Pancreas (tissue), 10 donors: ENCODE measurements around the gene NEB. TPM values are rescaled to one million over a fixed set of nuclear protein-coding genes. Genes with fewer than 3 reads are reported as not detected.

Source experiments
- ATAC-seq, 4 donors: fragments of 200-7000 bp; cut with Tn5 transposase; one replicate each; pipeline versions ENCODE4 v1.8.0 to v1.9.1; 2020; ENCODE audit warnings: mild to moderate bottlenecking in 4 of 4, moderate library complexity in 4 of 4
- DNase-seq, 6 donors: peaks; one replicate each; pipeline ENCODE4 v3.0.0-alpha.2; 2020
- FAIRE-seq: peaks from 2 replicates; lab custom pipeline; 2012; peaks lifted over from hg19 to GRCh38; lab: Jason Lieb, UNC
- H3K27ac ChIP-seq, 4 donors: fragments of 200-600 bp; sonication (generic); 1 replicate in 3 of 4; 2 replicates in 1 of 4; pipeline versions ENCODE4 v1.5.0 to v1.8.0; 2020
- H3K27me3 ChIP-seq, 4 donors: fragments of 200-600 bp; one replicate each; pipeline ENCODE4 v1.8.0; 2021
- H3K36me3 ChIP-seq, 3 donors: fragments of 200-600 bp; sonication (generic) in 1 of 3; one replicate each; pipeline versions ENCODE4 v1.5.0 to v1.8.0; 2020 to 2021
- H3K4me1 ChIP-seq, 3 donors: fragments of 200-600 bp; one replicate each; pipeline ENCODE4 v1.8.0; 2021
- H3K4me3 ChIP-seq, 4 donors: fragments of 200-600 bp; sonication (generic) in 2 of 4; one replicate each; pipeline versions ENCODE4 v1.5.0 to v1.8.0; 2020 to 2021
- H3K9me3 ChIP-seq, 4 donors: fragments of 200-600 bp; one replicate each; pipeline ENCODE4 v1.8.0; 2021
- WGBS, 2 donors: extraction: QIAGEN DNeasy Blood & Tissue Kit; methylation state at CpG; one replicate each; pipeline ENCODE4 v1.1.7; 2013; 5-methylcytosine and 5-hydroxymethylcytosine counted together
- intact Hi-C, 3 donors: fragments of 100-400 bp; cut with DNase I; formaldehyde crosslinking; loops; one replicate each; pipeline versions ENCODE4 v1.11.1 to v1.14.2; 2022
- polyA plus RNA-seq, 2 donors: library from polyadenylated mRNA; stranded (reverse); fragments of 200-250 nt; gene quantifications; one replicate each; pipeline ENCODE4 v1.2.3, GENCODE V29; 2013
- total RNA-seq, 6 donors: library from RNA; stranded (reverse); fragmentation: NEBNext Ultra II Directional in 4 of 6; extraction: Animal tissue kit (Norgen Biotek cat#: 25700) in 4 of 6; gene quantifications; one replicate each; pipeline versions ENCODE4 v1.2.1 to v1.2.4, GENCODE V29; 2021 to 2023
- TF ChIP-seq, protein P1 (sequence below), 4 donors: fragments of 200-600 bp; sonication (generic) in 3 of 4; IDR thresholded peaks; one replicate each; pipeline versions ENCODE4 v1.5.0 to v1.8.0; 2021; ENCODE audit warnings: antibody characterized with exemption in 4 of 4
- donor health status: healthy with polysubstance abuse.
- donor health status: DM: no; HTN: no; CAD: no; lungs with moderate emphysema.
- donor health status: DM: no; HTN: no; CAD: no.
- donor health status: control.
- donor health status: control.
- donor health status: Bipolar disorder and iron deficiency.
- donor health status: DM: yes; HTN: yes; CAD: no.
- donor health status: DM: no; HTN: no; CAD: no.
- donor health status: DM: no; HTN: no; CAD: no.
- donor health status: DM: yes; HTN: yes; CAD: no.

Gene NEB
- total and polyA plus RNA-seq, 8 donors, result 0.58 to 2.5 (median 0.80) TPM

DNA sequence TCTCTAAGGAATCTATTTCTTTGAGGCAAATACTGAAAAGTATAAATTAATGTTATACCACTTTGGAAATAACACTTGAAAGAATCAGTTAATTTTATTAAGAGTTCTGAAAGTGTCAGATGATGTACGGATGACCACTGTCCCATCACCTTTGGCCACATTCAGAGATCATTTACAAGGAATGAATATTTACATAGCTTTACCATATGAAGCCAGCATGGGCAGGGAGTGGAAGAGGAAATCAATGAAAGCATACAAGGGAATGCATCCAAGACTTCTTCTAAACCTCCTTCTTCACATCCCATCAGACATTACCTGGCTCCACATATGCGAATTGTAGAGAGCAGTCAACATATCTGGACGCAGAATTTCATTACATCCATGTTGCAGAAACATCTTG, 201.1 kb downstream of the NEB start:
- no peak overlapping the region for H3K4me3 ChIP-seq
- no peak overlapping the region for H3K27ac ChIP-seq
- no peak for FAIRE-seq
- TF ChIP-seq, protein P1, sequence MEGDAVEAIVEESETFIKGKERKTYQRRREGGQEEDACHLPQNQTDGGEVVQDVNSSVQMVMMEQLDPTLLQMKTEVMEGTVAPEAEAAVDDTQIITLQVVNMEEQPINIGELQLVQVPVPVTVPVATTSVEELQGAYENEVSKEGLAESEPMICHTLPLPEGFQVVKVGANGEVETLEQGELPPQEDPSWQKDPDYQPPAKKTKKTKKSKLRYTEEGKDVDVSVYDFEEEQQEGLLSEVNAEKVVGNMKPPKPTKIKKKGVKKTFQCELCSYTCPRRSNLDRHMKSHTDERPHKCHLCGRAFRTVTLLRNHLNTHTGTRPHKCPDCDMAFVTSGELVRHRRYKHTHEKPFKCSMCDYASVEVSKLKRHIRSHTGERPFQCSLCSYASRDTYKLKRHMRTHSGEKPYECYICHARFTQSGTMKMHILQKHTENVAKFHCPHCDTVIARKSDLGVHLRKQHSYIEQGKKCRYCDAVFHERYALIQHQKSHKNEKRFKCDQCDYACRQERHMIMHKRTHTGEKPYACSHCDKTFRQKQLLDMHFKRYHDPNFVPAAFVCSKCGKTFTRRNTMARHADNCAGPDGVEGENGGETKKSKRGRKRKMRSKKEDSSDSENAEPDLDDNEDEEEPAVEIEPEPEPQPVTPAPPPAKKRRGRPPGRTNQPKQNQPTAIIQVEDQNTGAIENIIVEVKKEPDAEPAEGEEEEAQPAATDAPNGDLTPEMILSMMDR (IDR thresholded peaks at IDR 0.05), result no peak
- no peak for DNase-seq
- H3K27me3 ChIP-seq, result no peaks in the 10 kb centered on the region
- 74 to 89% methylated on average over 3 of the region's 3 CpGs for WGBS, 2 donors
- no peaks in the 10 kb centered on the region for H3K36me3 ChIP-seq
- ATAC-seq, result no peak
- no peaks in the 10 kb centered on the region for H3K9me3 ChIP-seq
- intact Hi-C loops, result no loop called here
- no peaks in the 10 kb centered on the region for H3K4me1 ChIP-seq

DNA sequence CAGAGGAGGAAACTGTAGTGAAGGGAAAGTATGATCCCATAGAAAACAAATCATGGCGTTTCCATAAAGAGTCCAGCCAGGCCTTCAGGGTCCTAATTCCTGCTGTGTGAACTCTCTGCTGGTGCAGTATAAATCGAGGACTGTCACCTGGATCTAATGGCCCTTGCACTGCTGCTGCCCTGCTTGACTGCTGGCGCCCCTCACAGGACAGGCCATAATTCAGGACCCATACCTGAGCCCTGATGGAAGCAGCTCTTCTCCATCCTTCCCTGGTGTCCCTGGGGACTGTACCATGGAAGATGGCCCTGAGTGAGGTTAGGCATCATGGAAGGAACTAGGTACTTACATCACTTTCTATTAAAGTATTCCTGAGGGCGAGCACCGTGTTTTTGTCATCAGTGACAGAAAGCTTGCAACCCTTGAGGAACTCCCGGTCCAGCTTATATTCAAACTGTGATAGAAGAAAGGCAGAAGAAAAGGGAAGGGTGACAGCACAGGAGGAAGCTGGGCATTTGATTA, 207.6 kb downstream of the NEB start:
- H3K36me3 ChIP-seq, result no peaks in the 10 kb centered on the region
- no peaks in the 10 kb centered on the region for H3K9me3 ChIP-seq
- no peak overlapping the region for H3K27ac ChIP-seq
- no peaks in the 10 kb centered on the region for H3K27me3 ChIP-seq
- DNase-seq (no peak), ATAC-seq (no peak), FAIRE-seq (no peak)
- intact Hi-C loops, result no loop called here
- no peaks in the 10 kb centered on the region for H3K4me1 ChIP-seq
- 86 to 92% methylated on average over 6 of the region's 6 CpGs for WGBS, 2 donors
- TF ChIP-seq, protein P1 (IDR thresholded peaks at IDR 0.05), result no peak
- H3K4me3 ChIP-seq, result no peak overlapping the region

DNA sequence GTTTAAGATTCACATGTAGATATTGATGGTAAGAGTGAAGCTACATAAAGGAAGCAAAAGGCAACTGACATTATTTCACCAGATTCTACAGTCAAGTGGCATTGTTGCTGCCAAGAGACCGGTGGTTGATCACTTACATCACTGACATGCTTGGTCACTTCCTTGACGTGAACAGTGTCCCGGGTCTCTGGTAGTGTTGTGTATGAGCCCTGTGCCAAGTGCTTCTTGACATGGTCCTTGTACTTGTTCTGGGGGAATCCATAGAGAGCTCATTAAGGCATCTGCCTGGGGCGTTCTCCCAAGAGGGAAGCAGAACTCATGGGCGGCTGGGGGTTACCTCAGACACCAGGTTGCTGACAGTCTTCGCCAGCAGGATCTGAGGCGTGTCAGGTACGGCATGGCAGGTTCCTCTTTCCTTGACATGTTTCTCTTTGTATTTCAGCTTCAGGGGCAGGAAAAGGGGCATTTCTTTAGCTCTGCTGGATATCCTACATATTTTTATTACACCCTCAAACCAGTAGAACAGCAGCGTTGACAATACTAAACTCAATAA, 208.4 kb downstream of the NEB start:
- no peaks in the 10 kb centered on the region for H3K36me3 ChIP-seq
- H3K4me1 ChIP-seq, result no peaks in the 10 kb centered on the region
- TF ChIP-seq, protein P1 (IDR thresholded peaks at IDR 0.05), result no peak
- H3K4me3 ChIP-seq, result no peak overlapping the region
- DNase-seq, result no peak
- WGBS, 2 donors, result 83 to 93% methylated on average over 9 of the region's 9 CpGs
- no peak overlapping the region for H3K27ac ChIP-seq
- H3K9me3 ChIP-seq, result no peaks in the 10 kb centered on the region
- intact Hi-C loops, result no loop called here
- no peak for FAIRE-seq
- H3K27me3 ChIP-seq, result no peaks in the 10 kb centered on the region
- no peak for ATAC-seq

DNA sequence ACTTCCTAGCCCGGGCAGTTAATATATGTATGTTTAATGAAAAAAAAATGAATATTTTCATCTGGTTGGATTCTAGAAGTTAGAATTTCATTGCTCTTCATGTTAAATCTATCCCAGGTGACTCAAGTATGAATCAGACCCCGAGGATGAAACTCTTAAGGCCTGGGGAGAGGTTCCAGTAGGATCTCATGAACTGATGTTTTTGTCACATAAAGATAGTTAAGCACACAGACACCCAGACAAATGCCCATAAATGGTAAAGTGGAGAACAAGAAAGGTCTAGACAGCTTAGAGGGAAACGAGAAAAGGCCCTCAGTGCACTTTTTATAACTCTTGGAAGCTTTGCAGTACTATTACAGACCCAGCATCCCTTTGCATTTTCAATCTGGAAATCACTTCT, 210.4 kb downstream of the NEB start:
- Histone ChIP-seq H3K4me1 (no peaks in the 10 kb centered on the region), H3K27ac (no peak overlapping the region), H3K4me3 (no peak overlapping the region), H3K9me3 (no peaks in the 10 kb centered on the region), H3K27me3 (no peaks in the 10 kb centered on the region), H3K36me3 (no peaks in the 10 kb centered on the region)
- no peak for FAIRE-seq
- TF ChIP-seq, protein P1 (IDR thresholded peaks at IDR 0.05), result no peak
- intact Hi-C loops, result no loop called here
- 79 to 90% methylated on average over 3 of the region's 3 CpGs for WGBS, 2 donors
- no peak for DNase-seq
- ATAC-seq, result no peak

DNA sequence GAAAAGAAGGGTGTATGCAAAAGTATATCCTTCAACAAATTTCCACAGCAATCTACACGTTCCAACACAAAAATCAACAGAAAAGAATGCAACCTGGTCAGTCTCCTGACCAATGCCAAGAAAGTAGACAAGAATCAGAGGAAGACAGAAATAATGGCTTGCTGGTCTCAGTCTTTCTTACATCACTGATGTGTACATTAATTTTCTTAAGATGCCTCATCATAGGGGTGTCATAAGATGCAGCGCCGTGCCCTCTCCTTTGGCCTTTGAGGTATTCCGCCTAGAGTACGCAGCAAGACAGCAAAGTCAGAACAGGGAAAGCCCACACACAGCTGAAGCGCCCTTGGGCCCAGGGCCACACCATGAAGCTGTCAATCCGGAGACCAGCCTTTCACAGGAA, 211.7 kb downstream of the NEB start:
- TF ChIP-seq, protein P1 (IDR thresholded peaks at IDR 0.05), result no peak
- no peak for DNase-seq
- whole genome bisulfite sequencing, 2 donors, result 84 to 90% methylated on average over 7 of the region's 7 CpGs
- Histone ChIP-seq H3K27ac (no peak overlapping the region), H3K36me3 (no peaks in the 10 kb centered on the region), H3K4me3 (no peak overlapping the region), H3K9me3 (no peaks in the 10 kb centered on the region), H3K27me3 (no peaks in the 10 kb centered on the region), H3K4me1 (no peaks in the 10 kb centered on the region)
- ATAC-seq, result no peak
- no peak for FAIRE-seq
- intact Hi-C loops, result no loop called here
